ENCODE measurements around the gene IL27RA. TPM values are rescaled to one million over a fixed set of nuclear protein-coding genes. Genes with fewer than 3 reads are reported as not detected.
A peak's percentile ranks its signal among the peaks of the same experiment; 100 is the strongest.

IL27RA gene
- total RNA-seq, 2 donors from 2014 or later: 1.3 to 3.6 TPM

DNA sequence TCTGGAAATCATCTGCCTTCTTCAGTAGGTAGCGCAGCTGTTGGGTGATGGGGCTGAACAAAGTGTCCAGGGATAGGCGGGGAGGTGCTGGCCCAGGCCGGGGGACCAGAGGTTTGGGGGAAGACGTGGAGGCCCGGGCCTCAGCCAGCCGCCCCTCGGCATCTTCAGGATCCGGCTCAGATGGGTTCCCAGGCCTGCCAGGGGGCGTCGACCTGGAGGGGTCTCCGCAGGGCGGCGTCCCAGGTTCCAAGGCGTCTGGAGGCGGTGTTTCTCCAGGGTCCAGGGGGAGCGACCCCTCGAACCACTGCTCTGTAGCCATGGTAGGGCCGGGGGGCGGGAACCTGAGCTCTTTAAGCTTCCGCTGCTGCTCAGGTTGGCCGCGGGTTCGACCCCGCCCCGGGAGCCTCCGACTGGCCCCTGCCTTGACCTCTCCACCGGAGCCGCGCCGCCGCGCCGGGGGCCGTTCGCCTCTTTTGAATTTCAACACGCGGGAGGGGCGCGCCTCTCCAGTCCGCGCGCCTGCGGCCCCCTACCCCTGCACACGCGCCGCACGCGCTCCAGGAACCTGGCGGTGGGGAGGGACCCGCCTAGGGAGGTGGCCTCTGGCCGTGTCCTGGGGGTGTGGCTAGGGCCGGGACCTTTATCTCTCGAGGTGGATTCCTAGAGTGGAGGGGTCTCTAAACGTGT lies 53.9 kb downstream of the IL27RA start, which contains the start of gene C19orf67:
Gene C19orf67, minus strand, starts transcription at position 475 of the 687 bp plus-strand sequence. Its CDS starts 156 bp downstream, at position 319.
- intact Hi-C loops (cut with DNase I): loop anchor here (10.0 kb wide), 1 partner anchor 49 kb away; the partner anchor contains the start of gene ASF1B
- Histone ChIP-seq H3K9me3 (no peaks in the 10 kb centered on the region), H3K4me1 (peaks cover 38% of the 10 kb centered on the region), H3K27me3 (no peaks in the 10 kb centered on the region), H3K4me3 (no peak within 1 kb of the TSS), H3K27ac (no peak within 1 kb of the TSS), H3K36me3 (replicated peaks in 1 of 2; ENCODE audit: insufficient read depth in 1 of 2, low read depth in 2 of 2) (no peaks in the 10 kb centered on the region)
- WGBS, 2 donors: 48 to 56% methylated on average over 25 to 31 of the region's 54 CpGs
- ATAC-seq: no peak
- no peak for DNase-seq
- no peak for TF ChIP-seq POLR2A (IDR thresholded peaks at IDR 0.05)
- TF ChIP-seq, protein P1, sequence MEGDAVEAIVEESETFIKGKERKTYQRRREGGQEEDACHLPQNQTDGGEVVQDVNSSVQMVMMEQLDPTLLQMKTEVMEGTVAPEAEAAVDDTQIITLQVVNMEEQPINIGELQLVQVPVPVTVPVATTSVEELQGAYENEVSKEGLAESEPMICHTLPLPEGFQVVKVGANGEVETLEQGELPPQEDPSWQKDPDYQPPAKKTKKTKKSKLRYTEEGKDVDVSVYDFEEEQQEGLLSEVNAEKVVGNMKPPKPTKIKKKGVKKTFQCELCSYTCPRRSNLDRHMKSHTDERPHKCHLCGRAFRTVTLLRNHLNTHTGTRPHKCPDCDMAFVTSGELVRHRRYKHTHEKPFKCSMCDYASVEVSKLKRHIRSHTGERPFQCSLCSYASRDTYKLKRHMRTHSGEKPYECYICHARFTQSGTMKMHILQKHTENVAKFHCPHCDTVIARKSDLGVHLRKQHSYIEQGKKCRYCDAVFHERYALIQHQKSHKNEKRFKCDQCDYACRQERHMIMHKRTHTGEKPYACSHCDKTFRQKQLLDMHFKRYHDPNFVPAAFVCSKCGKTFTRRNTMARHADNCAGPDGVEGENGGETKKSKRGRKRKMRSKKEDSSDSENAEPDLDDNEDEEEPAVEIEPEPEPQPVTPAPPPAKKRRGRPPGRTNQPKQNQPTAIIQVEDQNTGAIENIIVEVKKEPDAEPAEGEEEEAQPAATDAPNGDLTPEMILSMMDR (IDR thresholded peaks at IDR 0.05): no peak

DNA sequence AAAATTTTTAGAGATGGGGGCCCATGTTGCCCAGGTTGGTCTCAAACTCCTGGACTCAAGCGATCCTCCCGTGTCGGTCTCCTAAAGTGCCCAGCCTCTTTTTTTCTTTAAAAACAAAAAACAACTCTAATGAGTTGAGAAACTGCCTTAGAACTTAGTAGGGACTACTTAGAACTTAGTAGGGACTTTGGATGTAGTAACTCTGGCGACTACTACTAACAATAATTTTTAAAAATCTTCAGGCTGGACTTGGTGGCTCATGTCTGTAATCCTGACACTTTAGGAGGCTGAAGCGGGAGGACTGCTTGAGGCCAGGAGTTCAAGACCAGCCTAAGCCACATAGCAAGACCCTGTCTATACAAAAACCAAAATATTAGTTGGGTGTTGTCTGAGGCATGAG lies 54.5 kb downstream of the IL27RA start:
- no peaks in the 10 kb centered on the region for H3K9me3 ChIP-seq
- 84 to 85% methylated on average over 5 of the region's 5 CpGs for WGBS, 2 donors
- no peaks in the 10 kb centered on the region for H3K36me3 ChIP-seq (replicated peaks in 1 of 2; ENCODE audit: insufficient read depth in 1 of 2, low read depth in 2 of 2)
- no peaks in the 10 kb centered on the region for H3K27me3 ChIP-seq
- peaks cover 35% of the 10 kb centered on the region for H3K4me1 ChIP-seq
- no peak overlapping the region for H3K4me3 ChIP-seq
- no peak for DNase-seq
- no peak overlapping the region for H3K27ac ChIP-seq
- TF ChIP-seq, protein P1 (IDR thresholded peaks at IDR 0.05): no peak
- TF ChIP-seq POLR2A (IDR thresholded peaks at IDR 0.05): no peak
- no peak for ATAC-seq
- intact Hi-C loops (cut with DNase I): loop anchor here (10.0 kb wide), 1 partner anchor 49 kb away; the partner anchor contains the start of gene ASF1B

DNA sequence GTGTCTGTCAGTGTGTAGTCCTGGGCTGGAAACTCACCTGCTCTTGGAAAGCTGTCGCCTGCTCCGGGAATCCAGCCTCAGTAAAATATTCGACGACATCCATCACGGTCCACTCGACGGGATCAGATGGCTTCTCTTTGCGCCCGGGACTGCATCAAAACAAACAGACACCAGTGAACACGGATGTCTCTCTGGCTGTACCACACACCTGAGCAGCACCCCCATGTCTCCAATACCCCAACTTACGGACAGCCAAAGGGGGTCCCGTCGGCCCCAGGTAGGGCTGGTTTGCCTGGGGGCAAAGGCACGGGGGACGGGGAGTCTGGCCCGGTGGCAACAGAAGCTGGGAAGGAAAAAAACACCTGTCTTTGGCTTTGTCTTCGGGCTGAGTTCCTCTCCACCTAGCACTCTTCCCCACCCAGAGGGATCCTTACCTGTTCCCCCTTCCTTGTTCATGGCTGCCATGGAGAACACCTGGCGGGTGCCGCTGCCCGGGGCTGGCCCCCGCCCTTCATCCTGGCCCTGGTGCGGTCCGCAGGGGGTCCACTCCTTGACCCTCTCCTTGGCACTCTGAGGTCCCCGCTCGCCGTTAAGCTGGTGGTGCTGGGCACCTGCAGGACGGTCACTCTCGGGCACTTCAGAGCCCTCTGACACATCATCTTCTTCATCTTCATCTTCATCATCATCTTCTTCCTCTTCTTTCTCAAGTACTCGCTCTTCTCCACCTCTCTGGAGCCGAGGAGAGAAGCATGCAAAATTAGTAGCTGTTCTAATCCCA lies 57.3 kb downstream of the IL27RA start:
- H3K27ac ChIP-seq: peak overlapping the region in 2 of 4 donors; percentile 25 to 60
- H3K9me3 ChIP-seq: no peaks in the 10 kb centered on the region
- H3K27me3 ChIP-seq: no peaks in the 10 kb centered on the region
- H3K4me3 ChIP-seq: no peak overlapping the region
- H3K4me1 ChIP-seq: peaks cover 28% of the 10 kb centered on the region
- WGBS, 2 donors: 88 to 90% methylated on average over 28 of the region's 30 CpGs
- DNase-seq (no peak), ATAC-seq (no peak)
- TF ChIP-seq POLR2A (IDR thresholded peaks at IDR 0.05): no peak
- TF ChIP-seq, protein P1 (IDR thresholded peaks at IDR 0.05): no peak
- intact Hi-C loops (cut with DNase I): loop anchor here (10.0 kb wide), 1 partner anchor 46 kb away; the partner anchor contains the start of gene ASF1B
- no peaks in the 10 kb centered on the region for H3K36me3 ChIP-seq (replicated peaks in 1 of 2; ENCODE audit: insufficient read depth in 1 of 2, low read depth in 2 of 2)

DNA sequence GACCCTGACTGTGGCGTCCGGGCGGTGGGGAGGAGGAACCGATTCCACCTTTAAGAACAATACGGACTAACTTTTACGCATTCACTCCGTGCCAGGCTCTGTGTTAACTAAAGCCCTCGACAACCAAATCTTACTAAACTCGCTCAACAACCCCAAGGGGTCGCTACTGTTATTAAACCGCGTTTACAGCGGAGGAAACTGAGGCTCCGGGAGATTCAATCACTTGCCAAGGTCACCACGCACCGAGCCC lies 57.8 kb downstream of the IL27RA start:
- peaks cover 26% of the 10 kb centered on the region for H3K4me1 ChIP-seq
- no peaks in the 10 kb centered on the region for H3K27me3 ChIP-seq
- TF ChIP-seq POLR2A (IDR thresholded peaks at IDR 0.05): no peak
- TF ChIP-seq, protein P1 (IDR thresholded peaks at IDR 0.05): no peak
- H3K36me3 ChIP-seq (replicated peaks in 1 of 2; ENCODE audit: insufficient read depth in 1 of 2, low read depth in 2 of 2): no peaks in the 10 kb centered on the region
- 20 to 32% methylated on average over 8 to 16 of the region's 16 CpGs for WGBS, 2 donors
- intact Hi-C loops (cut with DNase I): loop anchor here (10.0 kb wide), 1 partner anchor 45 kb away; the partner anchor contains the start of gene ASF1B
- no peaks in the 10 kb centered on the region for H3K9me3 ChIP-seq
- peak overlapping the region in 3 of 4 donors; percentile 25 to 70 (median 60) for H3K27ac ChIP-seq
- no peak for DNase-seq
- no peak overlapping the region for H3K4me3 ChIP-seq
- no peak for ATAC-seq
